Fibroblast of peridontal ligament (primary cell): ENCODE results near the gene CACHD1.
"Not testable (repeated sequence)": the region's sequence is repeated elsewhere in the genome, so short reads cannot be mapped to it uniquely, and the experiment has no call there.

Experiments used
- DNase-seq: peaks from one replicate; pipeline ENCODE4 v3.0.0-alpha.2; 2010; ENCODE audit errors: extremely low read depth

Gene CACHD1

DNA sequence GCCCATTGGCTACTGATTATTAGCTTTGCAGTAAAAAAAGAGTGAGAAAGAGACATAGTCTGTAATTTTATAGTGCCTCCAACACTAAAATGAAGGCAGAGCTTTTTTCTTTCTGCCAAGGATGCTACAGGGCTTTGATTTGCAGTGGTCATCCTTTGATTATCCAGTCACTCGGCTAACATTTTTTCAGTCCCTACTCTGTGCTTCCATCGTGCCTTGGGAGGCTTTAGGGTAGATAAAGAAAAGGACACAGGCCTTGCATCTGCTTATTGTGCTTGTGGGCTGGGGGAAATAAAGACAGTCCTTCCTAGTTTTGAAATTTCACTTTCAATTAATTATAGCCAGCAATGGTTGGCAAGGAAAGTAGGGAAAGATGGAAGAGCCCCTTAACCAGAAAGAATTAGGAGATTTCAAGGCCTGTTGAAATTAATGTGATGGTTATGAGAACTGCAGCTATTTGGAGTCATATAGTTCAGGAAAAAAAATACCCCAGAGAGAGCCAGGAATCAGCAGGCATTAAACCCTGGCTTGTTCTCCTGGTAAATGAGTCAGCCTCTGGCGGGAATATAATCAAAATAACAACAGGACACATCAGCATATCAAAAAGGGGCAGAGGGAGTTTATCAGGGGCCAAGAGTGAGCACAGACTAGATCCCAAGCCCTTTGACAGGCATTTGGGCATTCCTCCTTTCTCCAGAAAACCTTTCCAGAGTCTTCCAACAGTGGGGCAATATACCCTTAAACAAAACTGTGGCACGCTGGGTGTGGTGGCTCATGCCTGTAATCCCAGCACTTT lies 27.4 kb downstream of the CACHD1 start:
- DNase-seq, result peak; percentile 46

DNA sequence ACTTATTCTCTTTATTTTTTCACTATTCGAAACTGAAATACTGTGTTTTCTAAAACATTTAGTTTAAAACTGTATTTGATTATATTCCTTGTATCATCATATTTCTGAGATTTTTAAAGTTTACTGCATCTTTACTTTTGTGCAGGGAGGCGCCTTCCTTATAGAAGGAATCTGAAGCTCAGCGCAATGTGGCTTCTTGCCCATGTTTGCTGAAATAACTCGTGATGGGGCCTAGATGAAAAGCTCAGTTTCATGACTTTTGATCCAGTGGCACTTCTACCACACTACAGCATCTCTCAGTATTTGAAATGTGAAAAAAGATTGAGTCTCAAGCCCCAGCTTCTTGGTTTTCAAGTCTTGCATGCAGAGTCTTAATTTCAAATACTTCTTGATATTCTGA lies 28.4 kb downstream of the CACHD1 start:
- no peak for DNase-seq

DNA sequence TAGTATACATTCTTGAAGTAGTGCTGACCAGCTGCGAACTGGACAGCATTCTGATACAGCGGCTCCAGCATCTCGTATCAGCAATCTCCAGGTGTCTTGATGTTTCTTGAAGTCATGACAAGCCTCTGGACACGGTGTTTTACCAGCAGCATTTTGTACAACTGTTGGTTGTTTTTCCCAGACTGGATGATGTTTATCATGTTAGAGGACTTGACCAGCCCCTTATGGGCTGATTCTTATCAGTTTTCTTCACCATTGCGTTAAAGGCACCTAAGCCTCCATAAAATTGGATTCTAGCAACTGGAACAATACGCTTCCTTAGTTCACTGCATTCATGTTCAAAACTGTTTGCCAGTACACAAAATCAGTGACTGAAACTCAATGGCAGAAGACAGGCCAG lies 29.1 kb downstream of the CACHD1 start:
- DNase-seq, result no peak

DNA sequence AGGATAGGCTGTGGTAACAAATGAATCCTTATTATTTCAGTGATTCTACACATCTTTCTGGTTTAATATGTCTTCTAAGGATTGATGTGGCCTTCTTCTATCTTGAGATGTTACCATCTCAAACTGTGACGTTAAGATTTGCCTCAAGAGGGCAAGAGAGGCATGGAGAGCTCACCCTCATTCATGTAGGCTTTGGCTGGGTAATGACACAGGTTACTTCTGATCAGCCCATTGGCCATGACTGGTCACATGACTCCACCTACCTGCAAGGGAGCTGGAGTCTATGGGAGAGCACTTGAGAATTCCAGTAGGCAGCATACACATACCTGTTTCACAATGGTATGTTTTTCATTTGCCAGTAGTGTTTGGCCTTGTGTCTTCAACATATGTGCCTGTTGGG lies 30.0 kb downstream of the CACHD1 start:
- DNase-seq, result no peak

DNA sequence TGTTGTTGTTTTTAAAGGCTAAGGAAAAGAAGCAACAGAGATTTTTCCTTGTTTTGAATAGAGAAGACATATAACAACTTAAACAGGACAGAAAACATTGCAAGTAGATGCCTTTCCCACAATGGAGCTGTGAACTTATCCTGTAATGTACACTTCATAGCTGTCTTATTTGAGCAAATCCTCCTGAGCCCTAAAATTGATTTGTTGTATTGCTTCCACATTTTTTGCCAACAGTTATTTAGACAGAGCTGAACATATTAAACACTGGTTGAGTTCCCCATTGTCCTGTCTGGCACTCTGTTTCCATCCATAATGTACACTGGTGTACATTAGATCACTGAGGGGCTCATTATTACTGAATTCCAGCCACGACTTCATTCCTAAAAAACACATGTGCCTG lies 32.2 kb downstream of the CACHD1 start:
- DNase-seq, result no peak

DNA sequence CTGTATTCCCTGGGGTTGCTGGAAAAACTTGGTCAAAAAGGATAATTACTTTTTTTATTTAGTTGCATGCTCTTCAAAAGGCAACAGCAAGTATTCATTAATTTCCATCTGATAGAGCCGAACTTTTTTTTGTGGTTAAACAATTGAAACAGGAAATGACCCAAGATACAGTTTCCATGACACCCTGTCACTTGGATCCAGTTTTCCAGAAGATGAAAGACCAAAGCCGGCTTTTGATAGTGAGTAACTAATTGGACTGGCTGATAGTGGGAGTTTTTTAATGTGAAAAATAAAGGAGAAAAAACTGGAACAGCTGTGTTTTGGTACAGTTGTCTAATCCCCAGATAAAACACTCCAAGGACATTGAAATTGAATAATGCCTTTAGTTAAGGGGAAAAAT lies 33.0 kb downstream of the CACHD1 start:
- no peak for DNase-seq

DNA sequence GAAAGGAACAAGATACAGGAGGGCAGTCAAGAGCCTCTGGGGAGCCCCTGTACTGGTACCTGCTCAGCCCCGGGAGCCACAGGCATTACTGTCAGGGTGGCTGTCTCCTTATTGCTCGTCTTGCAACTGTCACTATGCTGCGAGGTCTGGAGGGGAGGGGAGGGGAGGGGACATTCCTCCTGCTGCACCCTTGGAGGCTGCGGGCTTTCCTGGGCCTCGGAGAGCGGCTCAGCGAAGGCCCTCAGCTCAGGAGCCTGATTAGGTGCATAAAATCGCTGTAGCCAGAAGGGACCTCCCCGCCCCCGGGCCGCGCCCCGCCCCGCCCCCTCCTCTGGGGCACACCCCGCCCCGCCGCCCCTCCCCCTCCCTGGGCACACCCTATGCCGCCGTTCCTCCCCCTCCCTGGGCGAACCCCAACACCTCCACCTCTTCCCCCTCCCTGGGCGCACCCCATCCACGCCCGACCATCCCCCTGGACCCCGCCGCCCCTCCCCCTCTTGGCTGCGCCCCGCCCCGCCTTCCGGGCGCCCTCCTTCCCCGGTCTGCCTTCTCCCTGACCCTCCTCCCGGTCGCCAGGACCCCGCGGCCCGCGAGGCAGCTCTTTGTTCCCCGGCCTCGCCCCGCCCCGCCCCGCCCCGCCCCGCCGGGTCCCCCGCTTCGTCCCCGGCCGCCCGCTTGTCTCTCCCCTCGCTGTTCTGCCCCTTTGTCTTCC lies 35.5 kb downstream of the CACHD1 start:
- DNase-seq, result no peak

DNA sequence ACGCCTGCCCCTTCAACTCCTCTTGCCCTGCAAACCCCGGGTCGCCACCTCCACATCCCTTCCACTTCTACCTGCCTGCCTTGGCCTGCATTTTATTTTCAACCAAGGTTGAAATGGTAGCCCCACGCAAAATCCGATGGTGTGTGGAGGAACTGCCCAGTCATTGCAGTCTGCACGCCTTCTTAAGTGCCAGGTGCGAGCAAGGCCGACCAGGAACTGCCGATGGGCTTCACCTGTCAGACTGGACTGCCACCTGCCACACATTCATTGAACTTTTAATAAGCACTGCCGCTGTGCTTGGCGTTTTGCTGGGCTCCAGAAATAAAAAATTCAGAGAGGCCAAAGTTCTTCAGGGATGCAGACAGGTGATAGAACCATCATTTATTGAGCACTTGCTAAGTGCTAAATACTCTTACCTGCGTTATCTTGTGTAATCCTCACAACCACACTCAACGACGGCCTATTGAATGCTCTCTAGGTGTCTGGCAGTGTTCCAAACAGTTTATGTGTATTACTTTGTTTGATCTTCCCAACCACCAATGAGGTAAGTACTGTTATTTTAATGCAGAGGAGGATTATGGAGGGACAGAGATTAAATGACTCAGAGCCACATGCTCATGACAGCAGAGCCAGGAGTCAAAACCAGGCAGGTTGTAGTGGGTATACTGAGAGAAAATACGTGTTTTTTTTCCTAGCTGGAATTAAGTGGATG lies 36.2 kb downstream of the CACHD1 start:
- DNase-seq, result no peak

DNA sequence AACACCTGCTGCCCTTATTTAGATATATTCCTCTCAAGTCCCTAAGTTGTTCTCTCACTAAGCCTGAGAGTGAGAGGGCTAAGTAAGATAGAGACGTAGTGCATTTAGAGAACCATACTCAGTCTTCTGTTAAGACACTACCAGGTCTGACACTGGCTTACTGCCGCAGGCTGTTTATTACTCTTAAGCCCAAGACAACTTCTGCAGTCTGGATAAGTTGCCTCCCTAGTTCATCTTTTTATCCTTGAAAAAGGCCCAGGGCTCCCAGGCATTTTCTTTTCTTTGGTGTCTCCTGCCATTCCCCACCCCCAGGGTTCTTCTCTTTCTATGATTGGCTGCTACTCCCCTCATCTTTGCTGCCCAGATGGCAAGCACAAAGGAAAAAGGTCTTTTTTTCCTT lies 38.7 kb downstream of the CACHD1 start:
- no peak for DNase-seq

DNA sequence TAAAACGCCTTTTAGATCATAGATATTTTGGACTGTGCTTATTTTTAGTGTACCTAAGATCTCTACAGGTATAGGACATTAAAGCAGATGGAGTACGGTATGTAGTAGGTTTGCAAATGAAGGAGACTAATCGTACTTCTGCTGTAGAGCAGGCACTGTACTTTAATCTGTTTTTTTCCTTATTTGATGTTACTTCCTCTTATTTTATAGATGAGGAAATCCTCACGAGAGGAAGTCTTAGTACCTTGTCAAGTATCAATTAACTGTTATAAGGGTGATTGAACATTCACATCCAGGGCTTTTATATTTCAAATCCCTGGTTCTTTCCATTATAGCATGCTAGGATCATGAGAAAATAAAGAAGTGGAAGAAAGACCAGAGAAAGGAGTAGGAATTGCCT lies 41.1 kb downstream of the CACHD1 start:
- DNase-seq, result no peak

DNA sequence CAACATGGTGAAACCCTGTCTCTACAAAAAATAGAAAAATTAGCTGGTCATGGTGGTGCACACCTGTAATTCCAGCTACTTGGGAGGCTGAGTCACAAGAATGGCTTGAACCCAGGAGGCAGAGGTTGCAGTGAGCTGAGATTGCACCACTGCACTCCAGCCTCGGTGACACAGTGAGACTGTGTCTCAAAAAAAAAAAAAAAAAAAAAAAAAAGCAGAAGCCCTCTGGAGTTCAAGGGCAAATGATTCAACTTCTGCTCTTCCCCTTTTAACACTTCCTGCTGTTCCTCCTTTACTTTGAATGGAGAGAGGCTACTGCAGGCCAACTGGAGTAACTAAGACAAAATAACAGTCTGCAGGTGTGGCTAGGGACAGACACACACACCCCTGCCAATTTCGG lies 42.3 kb downstream of the CACHD1 start:
- not testable (repeated sequence) for DNase-seq

DNA sequence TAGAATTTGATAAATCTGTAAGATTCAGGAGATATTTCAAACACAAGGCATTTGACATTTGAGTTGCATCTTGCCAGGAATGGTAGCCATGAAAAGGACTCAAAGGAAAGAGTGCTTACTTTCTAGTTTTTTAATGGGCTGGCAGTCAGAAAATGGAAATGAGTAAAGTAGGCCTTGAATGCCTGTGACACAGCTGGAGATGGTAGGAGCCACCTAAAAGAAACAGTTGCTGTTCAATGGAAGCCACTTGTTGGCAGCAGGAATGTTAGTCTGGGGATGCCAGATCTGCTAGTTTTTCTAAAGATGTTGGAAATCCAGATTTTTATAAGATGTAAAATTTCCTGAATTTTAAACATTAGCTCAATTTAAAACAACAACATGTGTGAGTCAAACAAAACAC lies 43.6 kb downstream of the CACHD1 start:
- no peak for DNase-seq

DNA sequence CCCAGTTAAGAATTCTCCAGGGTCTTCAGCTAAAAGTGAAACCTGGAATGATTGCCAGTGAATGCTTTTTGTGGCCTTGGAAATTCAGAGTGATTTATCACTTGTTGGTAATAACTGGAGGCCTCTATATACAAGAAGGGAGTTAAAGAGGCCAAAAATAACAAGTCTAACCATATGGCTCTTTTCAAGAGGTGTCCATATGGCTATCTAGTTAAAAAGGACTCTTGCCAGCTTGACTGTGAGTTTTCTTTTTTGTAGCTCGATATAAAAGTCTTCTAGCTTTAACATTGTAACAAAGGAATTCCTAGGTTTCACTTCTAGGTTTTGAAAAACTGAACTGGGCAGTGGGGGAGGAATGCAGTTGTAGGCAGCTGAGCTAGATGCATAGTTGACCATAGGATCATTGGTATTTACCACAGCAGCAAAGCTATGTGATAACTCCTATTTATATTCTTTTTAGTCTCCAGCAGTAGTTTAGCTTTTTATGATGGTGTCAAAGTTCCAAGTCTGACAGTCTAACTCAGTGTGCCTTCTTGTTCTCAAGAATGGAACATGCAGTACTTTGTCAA lies 44.4 kb downstream of the CACHD1 start:
- peak; percentile 73 for DNase-seq

DNA sequence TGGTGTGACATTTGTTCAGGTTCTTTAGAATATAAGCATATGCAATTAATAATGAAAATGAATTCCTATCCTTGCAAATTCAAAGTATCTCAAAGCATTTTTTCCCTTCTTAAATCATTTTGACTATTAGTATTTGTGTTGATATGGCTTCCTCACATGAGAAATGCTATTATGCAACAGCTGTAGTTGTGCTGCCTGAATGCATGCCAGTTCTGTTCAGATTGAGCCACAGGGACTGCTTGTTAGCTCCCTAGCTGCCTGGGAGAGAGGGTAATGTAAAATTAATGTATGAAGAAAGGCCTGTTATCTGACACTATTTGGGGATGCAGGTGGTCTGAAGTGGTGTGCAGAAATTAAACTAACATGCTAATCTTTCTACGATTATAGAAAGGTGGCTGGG lies 45.5 kb downstream of the CACHD1 start:
- DNase-seq, result peak; percentile 89

DNA sequence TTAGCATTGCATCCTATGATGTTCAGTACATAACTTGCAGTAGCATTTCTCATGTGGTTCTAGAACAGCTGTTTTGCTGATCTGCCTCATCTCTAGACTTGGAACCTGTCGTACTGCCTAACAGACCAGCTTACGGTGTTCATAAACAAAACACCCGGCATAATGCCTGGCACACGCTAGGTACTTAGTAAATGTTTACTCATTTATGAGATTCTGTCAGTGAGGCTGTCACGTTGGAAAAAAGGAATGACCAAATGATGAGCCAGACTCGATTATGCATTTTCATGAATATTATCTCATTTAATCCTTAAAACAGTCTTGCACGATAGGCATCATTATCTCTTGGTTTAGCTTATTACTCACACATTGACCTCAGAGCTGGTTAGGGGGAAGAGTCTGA lies 46.4 kb downstream of the CACHD1 start:
- no peak for DNase-seq

DNA sequence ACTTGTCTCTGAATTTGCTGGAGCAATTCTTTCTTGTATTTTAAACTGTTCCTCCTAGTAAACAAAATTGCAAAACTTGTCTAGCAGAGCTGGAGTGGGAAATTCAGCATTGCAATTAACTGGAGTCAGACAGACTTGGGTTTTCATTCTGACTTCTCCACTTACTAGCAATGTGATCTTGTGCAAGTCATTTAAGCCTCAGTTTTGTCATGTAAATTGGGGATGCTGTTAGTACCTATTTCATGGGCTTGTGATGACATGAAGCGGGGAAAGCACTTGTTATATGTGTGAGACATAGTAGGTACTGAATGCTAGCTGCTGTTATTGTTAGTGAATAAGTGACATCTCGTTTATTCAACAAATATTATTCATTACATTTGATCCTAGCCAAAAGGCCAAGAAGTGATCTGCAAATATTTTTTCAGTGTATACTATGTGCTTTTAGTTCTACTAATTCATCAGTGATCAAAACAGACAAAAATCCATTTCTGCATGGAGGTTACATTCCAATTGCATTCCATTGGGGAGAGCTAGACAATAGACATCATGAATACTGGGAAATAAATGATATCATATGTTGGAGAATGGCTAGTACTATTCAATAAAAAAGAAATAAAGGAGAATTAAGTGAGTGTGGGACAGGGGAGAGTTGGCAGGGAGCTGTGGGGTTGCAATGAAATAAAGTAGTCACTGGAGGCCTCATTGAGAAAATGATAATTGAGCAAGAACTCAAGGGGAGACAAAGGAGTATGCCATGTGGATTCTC lies 47.1 kb downstream of the CACHD1 start:
- peak; percentile 38 for DNase-seq

DNA sequence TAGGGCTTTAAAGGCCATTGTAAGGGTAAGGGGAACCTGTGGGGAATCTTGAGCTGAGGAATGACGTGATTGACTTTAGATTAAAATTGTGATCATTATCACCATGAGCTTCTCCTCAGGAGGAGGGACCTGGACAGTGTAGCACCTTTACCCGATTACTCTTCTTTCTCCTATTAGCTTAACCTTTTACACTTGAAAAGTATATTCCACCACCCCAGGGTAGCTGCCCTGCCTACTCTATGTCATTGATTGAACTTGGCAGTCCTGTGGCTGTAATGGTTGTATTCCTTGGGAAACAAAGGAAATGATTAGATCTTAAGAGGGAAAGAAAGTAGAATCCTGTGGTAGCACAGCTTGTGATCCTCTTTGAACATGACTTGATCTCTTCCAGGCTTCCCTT lies 47.7 kb downstream of the CACHD1 start:
- DNase-seq, result no peak

DNA sequence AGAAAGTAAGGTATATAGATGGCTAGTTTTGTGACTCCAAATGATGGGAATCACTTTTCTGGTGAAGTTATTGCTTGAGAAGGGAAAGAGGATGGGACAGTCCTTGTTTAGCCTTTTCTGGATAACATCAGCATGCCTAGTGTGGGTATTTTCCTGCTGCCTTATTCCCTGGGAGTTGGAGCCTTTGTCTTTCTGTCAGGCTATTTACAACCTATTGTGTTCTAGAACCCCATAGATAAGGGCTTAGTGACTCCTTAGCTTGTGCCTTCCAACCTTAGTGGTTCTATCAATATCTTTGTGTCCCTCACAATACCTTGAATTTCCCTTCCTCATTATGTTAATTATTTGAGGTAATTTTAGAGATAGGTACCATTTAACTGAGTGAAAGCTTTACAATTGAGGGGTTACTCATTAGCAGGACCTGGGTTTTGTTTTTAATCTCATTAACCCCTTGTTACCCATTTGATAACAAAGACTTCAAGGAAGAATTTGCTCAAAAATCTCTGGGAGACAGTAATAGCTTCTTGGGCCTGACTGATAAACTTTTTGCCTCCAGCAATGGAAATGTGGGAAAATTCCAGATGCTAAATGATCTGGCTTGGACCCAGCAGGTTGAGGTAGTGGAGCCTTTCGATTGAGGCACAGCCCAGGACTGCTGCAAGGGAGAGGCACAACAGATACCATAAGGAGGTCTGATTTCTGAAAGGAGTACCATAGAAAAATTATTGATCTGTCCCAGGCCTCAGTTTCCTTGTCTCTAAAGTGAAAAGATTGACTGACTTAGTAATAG lies 49.0 kb downstream of the CACHD1 start:
- DNase-seq, result no peak

DNA sequence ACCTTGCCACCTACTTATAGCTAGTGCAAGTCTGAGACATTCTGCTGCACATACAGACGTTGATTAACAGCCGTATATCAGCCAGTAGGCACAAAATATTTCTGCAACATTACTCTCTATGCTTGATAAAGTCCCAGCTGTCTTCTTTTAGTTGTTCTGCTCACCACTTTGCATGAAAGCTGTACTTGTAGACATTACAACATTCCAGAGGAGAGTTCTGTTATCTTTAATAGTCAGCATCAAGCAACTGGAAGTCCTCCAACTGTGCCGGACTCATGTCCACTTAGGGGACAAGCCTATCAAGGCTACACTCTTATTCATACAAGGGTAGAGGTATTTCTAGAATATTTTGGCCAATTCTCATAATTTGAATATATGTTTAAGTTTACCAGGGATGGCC lies 50.0 kb downstream of the CACHD1 start:
- DNase-seq, result no peak

DNA sequence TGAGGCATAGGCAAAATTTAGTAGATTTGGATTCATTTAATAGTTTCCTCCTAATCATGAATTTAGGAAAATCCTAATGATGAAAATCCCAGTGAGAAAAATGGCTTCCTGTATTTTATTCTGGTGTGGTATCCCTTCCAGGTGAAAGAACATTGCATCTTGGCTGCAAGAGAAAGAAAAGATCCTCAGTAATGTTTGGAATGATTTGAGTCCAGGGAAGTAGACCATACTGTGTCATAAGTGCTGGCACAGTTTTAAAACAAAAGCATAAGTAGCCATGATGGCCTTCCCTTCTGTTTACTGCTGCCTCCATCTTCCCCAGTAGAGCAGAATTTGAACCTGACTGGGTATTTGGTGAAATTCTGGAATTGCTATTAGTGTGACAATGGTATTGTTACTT lies 52.8 kb downstream of the CACHD1 start:
- DNase-seq, result no peak
